Mucosa of descending colon (tissue), 3 donors: ENCODE measurements around the gene HLCS. TPM values are rescaled to one million over a fixed set of nuclear protein-coding genes. Genes with fewer than 3 reads are reported as not detected.

ENCODE experiments used
- ATAC-seq: fragments of 200-7000 bp; cut with Tn5 transposase; one replicate; pipeline ENCODE4 v1.9.1; 2020; ENCODE audit warnings: mild to moderate bottlenecking, moderate library complexity
- DNase-seq, 3 donors: peaks; one replicate each; pipeline ENCODE4 v3.0.0-alpha.2; 2020
- H3K36me3 ChIP-seq: fragments of 200-600 bp; one replicate; pipeline ENCODE4 v1.8.0; 2021; ENCODE audit warnings: low read depth, mild to moderate bottlenecking
- H3K4me1 ChIP-seq: fragments of 200-600 bp; one replicate; pipeline ENCODE4 v1.8.0; 2021; ENCODE audit warnings: low read depth, mild to moderate bottlenecking
- H3K4me3 ChIP-seq: fragments of 200-600 bp; one replicate; pipeline ENCODE4 v1.8.0; 2021; ENCODE audit warnings: mild to moderate bottlenecking
- H3K9me3 ChIP-seq: fragments of 200-600 bp; one replicate; pipeline ENCODE4 v1.8.0; 2021; ENCODE audit warnings: mild to moderate bottlenecking
- intact Hi-C, 2 donors: fragments of 100-400 bp; cut with DNase I in 1 of 2; cut with micrococcal nuclease in 1 of 2; formaldehyde crosslinking; loops; one replicate each; pipeline versions ENCODE4 v1.11.0 to v1.11.1; 2022; cut with DNase I, micrococcal nuclease
- total RNA-seq, 3 donors: library from RNA; stranded (reverse); fragmentation: NEBNext Ultra II Directional in 2 of 3; extraction: Animal tissue kit (Norgen Biotek cat#: 25700) in 2 of 3; gene quantifications; one replicate each; pipeline versions ENCODE4 v1.2.1 to v1.2.4, GENCODE V29; 2021 to 2023
- TF ChIP-seq, protein P1 (sequence below): fragments of 200-600 bp; IDR thresholded peaks from one replicate; pipeline ENCODE4 v1.8.0; 2022; ENCODE audit warnings: antibody characterized with exemption, mild to moderate bottlenecking
- donor health status: DM: no; HTN: no; CAD: no; lungs with moderate emphysema.
- donor health status: DM: no; HTN: no; CAD: no.
- donor health status: DM: no; HTN: yes; CAD: no.

The HLCS gene
- total RNA-seq, 3 donors from 2014 or later, result 13.3 to 16.7 (median 14.9) TPM

DNA sequence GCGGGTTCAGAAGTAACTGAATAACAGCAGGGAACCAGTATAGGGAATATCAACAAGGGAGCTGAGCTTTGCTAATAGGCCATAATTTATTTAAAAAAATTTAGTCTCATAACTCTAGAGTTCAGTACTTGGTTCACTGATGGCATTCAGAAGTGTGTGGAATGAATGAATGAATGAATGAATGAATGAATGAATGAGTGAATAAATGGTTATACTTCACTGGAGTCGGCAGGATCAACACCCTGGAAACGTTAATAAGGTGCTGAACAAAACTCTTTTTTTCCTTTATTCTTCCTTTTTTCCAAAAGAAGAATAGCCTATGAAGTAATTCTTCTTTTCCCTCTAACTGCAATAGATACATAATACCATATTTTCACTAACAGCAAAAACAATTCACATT lies 138.3 kb downstream of the HLCS start:
- ATAC-seq (no peak), DNase-seq (no peak)
- Histone ChIP-seq H3K4me1 (no peaks in the 10 kb centered on the region), H3K36me3 (no peaks in the 10 kb centered on the region), H3K9me3 (no peaks in the 10 kb centered on the region), H3K4me3 (no peak overlapping the region)
- TF ChIP-seq, protein P1, sequence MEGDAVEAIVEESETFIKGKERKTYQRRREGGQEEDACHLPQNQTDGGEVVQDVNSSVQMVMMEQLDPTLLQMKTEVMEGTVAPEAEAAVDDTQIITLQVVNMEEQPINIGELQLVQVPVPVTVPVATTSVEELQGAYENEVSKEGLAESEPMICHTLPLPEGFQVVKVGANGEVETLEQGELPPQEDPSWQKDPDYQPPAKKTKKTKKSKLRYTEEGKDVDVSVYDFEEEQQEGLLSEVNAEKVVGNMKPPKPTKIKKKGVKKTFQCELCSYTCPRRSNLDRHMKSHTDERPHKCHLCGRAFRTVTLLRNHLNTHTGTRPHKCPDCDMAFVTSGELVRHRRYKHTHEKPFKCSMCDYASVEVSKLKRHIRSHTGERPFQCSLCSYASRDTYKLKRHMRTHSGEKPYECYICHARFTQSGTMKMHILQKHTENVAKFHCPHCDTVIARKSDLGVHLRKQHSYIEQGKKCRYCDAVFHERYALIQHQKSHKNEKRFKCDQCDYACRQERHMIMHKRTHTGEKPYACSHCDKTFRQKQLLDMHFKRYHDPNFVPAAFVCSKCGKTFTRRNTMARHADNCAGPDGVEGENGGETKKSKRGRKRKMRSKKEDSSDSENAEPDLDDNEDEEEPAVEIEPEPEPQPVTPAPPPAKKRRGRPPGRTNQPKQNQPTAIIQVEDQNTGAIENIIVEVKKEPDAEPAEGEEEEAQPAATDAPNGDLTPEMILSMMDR, result no peak
- intact Hi-C loops, result no loop called here

DNA sequence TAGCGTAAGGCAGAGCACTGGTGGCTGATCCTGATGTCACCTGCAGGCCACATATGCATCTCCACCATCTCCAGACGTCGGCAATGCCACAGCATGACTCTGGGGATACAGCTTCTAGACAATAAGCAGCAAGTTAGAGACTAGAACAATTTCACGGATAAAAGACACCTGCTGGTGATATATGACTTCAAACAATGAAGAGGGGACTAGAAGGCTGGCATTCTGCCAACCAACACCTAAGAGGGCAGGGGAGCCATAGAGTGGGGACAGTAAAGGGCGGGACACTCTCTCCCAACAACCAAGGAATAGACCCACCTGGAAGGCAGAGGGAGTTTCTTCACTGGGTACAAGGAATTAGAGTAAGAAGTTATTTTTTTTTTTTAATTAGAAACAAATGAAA lies 140.8 kb downstream of the HLCS start:
- DNase-seq, result no peak
- TF ChIP-seq, protein P1, result no peak
- Histone ChIP-seq H3K4me1 (no peaks in the 10 kb centered on the region), H3K4me3 (no peak overlapping the region), H3K36me3 (no peaks in the 10 kb centered on the region), H3K9me3 (no peaks in the 10 kb centered on the region)
- intact Hi-C loops, result no loop called here
- ATAC-seq, result no peak

DNA sequence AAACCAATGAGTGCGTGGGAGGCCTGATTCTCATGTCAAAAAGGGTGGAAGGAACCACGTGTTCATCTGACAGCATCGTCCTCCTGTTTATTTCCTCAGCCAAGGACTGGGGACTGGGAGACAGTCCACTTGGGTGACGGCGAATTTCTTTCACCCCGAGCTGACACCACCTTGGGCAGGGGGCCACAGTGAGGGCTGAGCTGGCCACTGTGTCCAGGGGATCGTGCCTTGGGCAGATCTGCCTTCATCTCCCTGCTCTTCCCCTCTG lies 145.5 kb downstream of the HLCS start:
- intact Hi-C loops, result no loop called here
- H3K9me3 ChIP-seq, result no peaks in the 10 kb centered on the region
- no peak overlapping the region for H3K4me3 ChIP-seq
- no peak for DNase-seq
- TF ChIP-seq, protein P1, result no peak
- no peak for ATAC-seq
- no peaks in the 10 kb centered on the region for H3K36me3 ChIP-seq
- no peaks in the 10 kb centered on the region for H3K4me1 ChIP-seq

DNA sequence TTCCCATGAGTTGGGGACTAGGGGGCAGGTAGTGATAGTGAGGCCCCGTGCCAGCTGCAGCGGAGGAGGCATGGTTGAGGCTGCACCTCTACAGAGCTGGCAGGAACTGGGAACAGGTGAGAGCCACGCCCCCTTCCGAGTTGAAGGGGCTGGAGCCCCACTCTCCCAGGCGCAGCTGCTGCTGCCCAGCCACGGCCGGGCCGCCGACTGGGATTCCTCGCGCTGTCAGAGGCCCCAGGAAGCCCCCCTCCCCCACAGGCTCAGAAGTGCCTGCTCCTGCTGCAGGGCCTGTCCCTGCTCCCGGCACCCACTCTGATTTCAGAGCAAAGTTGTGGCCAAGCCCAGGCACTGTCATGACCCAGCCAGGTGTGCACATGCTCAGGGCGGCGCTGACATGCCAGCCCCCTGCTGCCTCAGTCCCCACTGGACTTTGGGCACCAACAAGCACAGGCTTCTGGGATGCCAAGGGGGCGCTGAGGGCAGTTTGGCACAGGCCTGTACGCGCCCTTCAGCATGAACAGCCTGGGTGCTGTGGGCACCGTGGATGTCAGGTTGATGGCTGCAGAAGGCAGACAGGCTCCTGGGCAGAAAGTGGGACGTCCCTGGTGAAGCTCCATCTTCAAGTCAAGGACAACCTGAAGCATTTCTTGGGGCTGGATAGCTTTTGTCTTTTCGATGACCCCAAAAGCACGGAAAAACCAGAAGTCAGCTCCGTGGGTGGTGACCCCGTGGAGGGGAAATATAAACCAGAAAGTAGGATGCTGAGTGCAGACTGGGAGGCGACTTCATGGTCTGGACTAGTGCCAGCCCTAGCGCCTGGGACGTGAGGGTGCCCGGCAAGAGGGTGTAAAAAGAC lies 146.1 kb downstream of the HLCS start:
- intact Hi-C loops, result no loop called here
- no peaks in the 10 kb centered on the region for H3K9me3 ChIP-seq
- no peaks in the 10 kb centered on the region for H3K36me3 ChIP-seq
- no peak for ATAC-seq
- no peak for DNase-seq
- TF ChIP-seq, protein P1, result no peak
- no peak overlapping the region for H3K4me3 ChIP-seq
- no peaks in the 10 kb centered on the region for H3K4me1 ChIP-seq

DNA sequence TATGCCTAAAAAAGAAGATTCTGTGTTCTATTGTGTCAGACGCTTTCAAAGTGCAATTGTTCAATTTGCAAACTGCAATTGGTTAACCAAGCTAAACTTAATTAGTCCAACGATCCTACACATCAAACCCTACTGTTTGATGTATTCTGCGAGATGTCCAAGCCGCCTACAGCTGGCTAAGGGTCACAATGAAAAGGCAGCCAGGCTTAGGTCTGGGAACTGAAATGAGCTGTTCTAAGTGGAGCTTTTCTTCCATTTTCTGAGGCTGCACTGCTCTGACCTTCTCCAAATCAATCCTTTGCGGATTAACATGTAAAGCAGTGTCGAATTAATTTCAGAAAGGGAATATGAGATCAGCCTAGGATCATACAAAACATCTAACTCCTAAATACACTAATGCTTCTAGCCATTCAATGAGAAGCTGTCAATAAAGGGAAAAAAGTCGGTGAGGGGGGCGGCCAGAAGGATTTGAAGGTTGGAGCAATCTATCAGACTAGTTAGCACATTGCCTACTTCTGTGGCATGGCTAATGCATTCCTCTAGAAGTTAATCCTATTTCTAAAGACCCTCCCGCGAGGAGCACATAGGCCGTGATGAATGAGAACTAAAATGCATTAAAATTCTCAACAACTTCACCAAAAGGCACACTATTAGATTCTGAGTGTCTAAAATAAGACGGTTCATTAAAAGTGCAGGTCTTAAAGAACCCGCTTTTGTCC lies 148.6 kb downstream of the HLCS start:
- H3K4me1 ChIP-seq, result no peaks in the 10 kb centered on the region
- TF ChIP-seq, protein P1, result no peak
- ATAC-seq (no peak), DNase-seq (no peak)
- no peak overlapping the region for H3K4me3 ChIP-seq
- intact Hi-C loops, result no loop called here
- no peaks in the 10 kb centered on the region for H3K36me3 ChIP-seq
- no peaks in the 10 kb centered on the region for H3K9me3 ChIP-seq
